Measurements from ENCODE around the gene SORD. TPM values are rescaled to one million over a fixed set of nuclear protein-coding genes. Genes with fewer than 3 reads are reported as not detected.
"Not testable (repeated sequence)": the region's sequence is repeated elsewhere in the genome, so short reads cannot be mapped to it uniquely, and the experiment has no call there.

The SORD gene
- total and polyA plus RNA-seq, 7 donors, result 3.3 to 26.9 (median 10.0) TPM

GRCh38 chr15:45021348-45021747 is 1.6 kb upstream of the SORD start:
- peaks cover 0 to 17% (median 13%) of the 10 kb centered on the region in 4 donors for H3K4me1 ChIP-seq

GRCh38 chr15:45023659-45024225 is 747 bp downstream of the SORD start:
- Histone ChIP-seq H3K27me3 (no peaks in the 10 kb centered on the region), H3K36me3 (no peaks in the 10 kb centered on the region), H3K27ac (peak overlapping the region; percentile 73 to 77 (median 75)), H3K9me3 (no peaks in the 10 kb centered on the region), H3K4me3 (peak overlapping the region; percentile 58 to 75 (median 65)), H3K4me1 (peaks cover 0 to 17% (median 13%) of the 10 kb centered on the region in 4 donors)
- DNase-seq, result no peak
- WGBS, 2 donors, result 24 to 30% methylated on average over 4 of the region's 4 CpGs
- TF ChIP-seq POLR2A (IDR thresholded peaks at IDR 0.05) (no peak), POLR2AphosphoS5 (IDR thresholded peaks at IDR 0.05) (no peak), CTCF (IDR thresholded peaks at IDR 0.05) (no peak), EP300 (IDR thresholded peaks at IDR 0.05) (no peak)
- intact Hi-C loops (cut with DNase I), result loop anchor here (2.0 kb wide), 1 partner anchor 361 kb away; the partner anchor contains the start of gene SPG11

More at GRCh38 chr15:45021348-45021747, 1.6 kb upstream of the SORD start:
- Histone ChIP-seq H3K27ac (no peak overlapping the region), H3K4me3 (no peak overlapping the region), H3K27me3 (no peaks in the 10 kb centered on the region), H3K9me3 (no peaks in the 10 kb centered on the region), H3K36me3 (no peaks in the 10 kb centered on the region)
- intact Hi-C loops (cut with DNase I), result no loop called here
- DNase-seq, result no peak
- WGBS, 2 donors, result 91% methylated on average over 6 of the region's 6 CpGs
- TF ChIP-seq EP300 (IDR thresholded peaks at IDR 0.05) (no peak), POLR2AphosphoS5 (IDR thresholded peaks at IDR 0.05) (no peak), POLR2A (IDR thresholded peaks at IDR 0.05) (no peak), CTCF (IDR thresholded peaks at IDR 0.05) (no peak)

- H3K27me3 ChIP-seq; H3K36me3 ChIP-seq; H3K27ac ChIP-seq; H3K9me3 ChIP-seq; intact Hi-C loops (cut with DNase I); H3K4me3 ChIP-seq; DNase-seq: not testable (repeated sequence)
- 56 to 72% methylated on average over 3 of the region's 3 CpGs for WGBS, 2 donors
- peaks cover 0 to 17% (median 13%) of the 10 kb centered on the region in 4 donors for H3K4me1 ChIP-seq
These were observed 1.7 kb downstream of the SORD start for GRCh38 chr15:45024649-45025048.

- peaks cover 0 to 17% (median 13%) of the 10 kb centered on the region in 4 donors for H3K4me1 ChIP-seq
- H3K4me3 ChIP-seq; H3K9me3 ChIP-seq; DNase-seq; intact Hi-C loops (cut with DNase I); H3K36me3 ChIP-seq; H3K27me3 ChIP-seq; H3K27ac ChIP-seq: not testable (repeated sequence)
- 96 to 97% methylated on average over 3 of the region's 3 CpGs for WGBS, 2 donors
These were observed 2.6 kb downstream of the SORD start for GRCh38 chr15:45025627-45026026.

GRCh38 chr15:45026651-45027190 is 3.7 kb downstream of the SORD start:
- WGBS, 2 donors, result 89 to 90% methylated on average over 5 of the region's 5 CpGs
- H3K9me3 ChIP-seq, result no peaks in the 10 kb centered on the region
- TF ChIP-seq CTCF (IDR thresholded peaks at IDR 0.05) (no peak), EP300 (IDR thresholded peaks at IDR 0.05) (no peak), POLR2AphosphoS5 (IDR thresholded peaks at IDR 0.05) (no peak), POLR2A (IDR thresholded peaks at IDR 0.05) (no peak)
- no peak for DNase-seq
- no peak overlapping the region for H3K4me3 ChIP-seq
- intact Hi-C loops (cut with DNase I), result no loop called here
- peaks cover 0 to 17% (median 13%) of the 10 kb centered on the region in 4 donors for H3K4me1 ChIP-seq
- no peak overlapping the region for H3K27ac ChIP-seq
- no peaks in the 10 kb centered on the region for H3K27me3 ChIP-seq
- no peaks in the 10 kb centered on the region for H3K36me3 ChIP-seq

GRCh38 chr15:45027220-45027619 is 4.2 kb downstream of the SORD start:
- TF ChIP-seq EP300 (IDR thresholded peaks at IDR 0.05) (no peak), CTCF (IDR thresholded peaks at IDR 0.05) (no peak), POLR2AphosphoS5 (IDR thresholded peaks at IDR 0.05) (no peak), POLR2A (IDR thresholded peaks at IDR 0.05) (no peak)
- DNase-seq, result no peak
- WGBS, 2 donors, result 91 to 92% methylated on average over 4 of the region's 4 CpGs
- Histone ChIP-seq H3K27me3 (no peaks in the 10 kb centered on the region), H3K27ac (no peak overlapping the region), H3K4me1 (peaks cover 0 to 16% (median 12%) of the 10 kb centered on the region in 4 donors), H3K36me3 (no peaks in the 10 kb centered on the region), H3K4me3 (no peak overlapping the region), H3K9me3 (no peaks in the 10 kb centered on the region)
- intact Hi-C loops (cut with DNase I), result no loop called here
